ENCODE data around the gene AARS2. TPM values are rescaled to one million over a fixed set of nuclear protein-coding genes. Genes with fewer than 3 reads are reported as not detected.
A peak's percentile ranks its signal among the peaks of the same experiment; 100 is the strongest.

Gene AARS2
- total and polyA plus RNA-seq, 10 of the 15 experiments (the other 5 are each of a cell fraction or from before 2014, with no cell fraction given): 0.71 to 18.3 (median 12.7) TPM

- Histone ChIP-seq H3K9me3 (replicated peaks; ENCODE audit: control insufficient read depth, insufficient read depth, low read length) (no peaks in the 10 kb centered on the region; the same call in 2 of the 3 replicates), H3K4me3 (no peak overlapping the region), H3K79me2 (ENCODE audit: control insufficient read depth, insufficient read depth, low read length) (no peaks in the 10 kb centered on the region), H3K27me3 (replicated peaks in 1 of 2; ENCODE audit: control insufficient read depth in 2 of 2, insufficient read depth in 2 of 2, low read length in 1 of 2) (peaks cover 0 to 3% of the 10 kb centered on the region in 2 experiments; a peak in 2 of 4 replicates), H4K20me1 (ENCODE audit: control insufficient read depth, insufficient read depth) (no peaks in the 10 kb centered on the region), H3K4me1 (ENCODE audit: control insufficient read depth, insufficient read depth, low read length) (no peaks in the 10 kb centered on the region), H3K27ac (ENCODE audit: control insufficient read depth, insufficient read depth) (no peak overlapping the region), H2AFZ (ENCODE audit: control insufficient read depth, low read depth, low read length) (no peak overlapping the region), H3K36me3 (ENCODE audit: control insufficient read depth in 2 of 2, insufficient read depth in 2 of 2, low read length in 1 of 2) (no peaks in the 10 kb centered on the region), H3K4me2 (ENCODE audit: control insufficient read depth, insufficient read depth) (no peak overlapping the region), H3K9ac (ENCODE audit: control insufficient read depth, insufficient read depth, low read length) (no peak overlapping the region)
- RAD21 ChIA-PET (ENCODE audit: unreplicated experiment): no interaction called here
- in situ Hi-C loops (cut with MboI) (no loop called here), intact Hi-C loops (cut with micrococcal nuclease; ENCODE audit: unreplicated experiment) (no loop called here)
- FAIRE-seq (no peak), ATAC-seq (no peak), DNase-seq (ENCODE audit: low read depth, low spot score) (no peak)
- POLR2A ChIA-PET: no interaction called here
- 54% methylated on average over 3 of the region's 3 CpGs for WGBS (ENCODE audit: insufficient coverage, insufficient replicate concordance, low lambda C conversion rate, missing lambda C conversion rate)
- no peak for TF ChIP-seq DPF2 (IDR thresholded peaks at IDR 0.05)
- SMC1A ChIA-PET (ENCODE audit: uncharacterized antibody, unreplicated experiment): no interaction called here
- CTCF ChIA-PET: no interaction called here
- no TSS peak for BruUV-seq (replicated peaks)
Observed at GRCh38 chr6:44359973-44360372, 46.8 kb upstream of the AARS2 start.

- Histone ChIP-seq H3K9ac (ENCODE audit: control insufficient read depth, insufficient read depth, low read length) (no peak overlapping the region), H3K79me2 (ENCODE audit: control insufficient read depth, insufficient read depth, low read length) (no peaks in the 10 kb centered on the region), H3K4me2 (ENCODE audit: control insufficient read depth, insufficient read depth) (no peak overlapping the region), H3K4me1 (ENCODE audit: control insufficient read depth, insufficient read depth, low read length) (no peaks in the 10 kb centered on the region), H3K4me3 (no peak overlapping the region), H2AFZ (ENCODE audit: control insufficient read depth, low read depth, low read length) (no peak overlapping the region), H3K36me3 (ENCODE audit: control insufficient read depth in 2 of 2, insufficient read depth in 2 of 2, low read length in 1 of 2) (no peaks in the 10 kb centered on the region), H3K27me3 (replicated peaks in 1 of 2; ENCODE audit: control insufficient read depth in 2 of 2, insufficient read depth in 2 of 2, low read length in 1 of 2) (no peaks in the 10 kb centered on the region; a peak in 1 of 4 replicates), H3K9me3 (replicated peaks; ENCODE audit: control insufficient read depth, insufficient read depth, low read length) (no peaks in the 10 kb centered on the region; the same call in 2 of the 3 replicates), H4K20me1 (ENCODE audit: control insufficient read depth, insufficient read depth) (no peaks in the 10 kb centered on the region), H3K27ac (ENCODE audit: control insufficient read depth, insufficient read depth) (no peak overlapping the region)
- TF ChIP-seq ZNF622 (IDR thresholded peaks at IDR 0.05): no peak
- no peak for TF ChIP-seq TAF1 (IDR thresholded peaks at IDR 0.05; ENCODE audit: borderline replicate concordance, low read depth, low read length)
- no peak for TF ChIP-seq BACH1 (IDR thresholded peaks at IDR 0.05; ENCODE audit: borderline replicate concordance)
- TF ChIP-seq IRF4 (IDR thresholded peaks at IDR 0.05; ENCODE audit: low read depth, low read length): no peak
- 0 out of 2 replicates have a peak, but pooled peaks have one; percentile 6 for TF ChIP-seq SPI1 (IDR thresholded peaks at IDR 0.05; ENCODE audit: borderline replicate concordance, insufficient read depth, low read depth, low read length)
- no peak for ATAC-seq
- no TSS peak for BruUV-seq (replicated peaks)
- DNase-seq (ENCODE audit: low read depth, low spot score): no peak
- SMC1A ChIA-PET (ENCODE audit: uncharacterized antibody, unreplicated experiment): interaction anchor here (1.5 kb wide), 1 partner anchor 18 kb away, joined by 4 read pairs; no protein-coding TSS in a partner anchor
- no peak for FAIRE-seq
- 0% methylated on average over 1 of the region's 1 CpG for WGBS (ENCODE audit: insufficient coverage, insufficient replicate concordance, low lambda C conversion rate, missing lambda C conversion rate)
- POLR2A ChIA-PET: interaction anchor here (1.0 kb wide), 1 partner anchor 12 kb away, joined by 3 read pairs; no protein-coding TSS in a partner anchor
- in situ Hi-C loops (cut with MboI) (no loop called here), intact Hi-C loops (cut with micrococcal nuclease; ENCODE audit: unreplicated experiment) (no loop called here)
- RAD21 ChIA-PET (ENCODE audit: unreplicated experiment): no interaction called here
- CTCF ChIA-PET: no interaction called here
Observed at GRCh38 chr6:44356487-44356886, 43.3 kb upstream of the AARS2 start.
